NK-92 (cell line): ENCODE results near the gene PI4KA.

ENCODE experiments used
- DNase-seq: peaks from one replicate; lab custom pipeline; 2025; ENCODE audit not compliant: unreplicated experiment; lab: John Stamatoyannopoulos, UW

PI4KA gene

DNA sequence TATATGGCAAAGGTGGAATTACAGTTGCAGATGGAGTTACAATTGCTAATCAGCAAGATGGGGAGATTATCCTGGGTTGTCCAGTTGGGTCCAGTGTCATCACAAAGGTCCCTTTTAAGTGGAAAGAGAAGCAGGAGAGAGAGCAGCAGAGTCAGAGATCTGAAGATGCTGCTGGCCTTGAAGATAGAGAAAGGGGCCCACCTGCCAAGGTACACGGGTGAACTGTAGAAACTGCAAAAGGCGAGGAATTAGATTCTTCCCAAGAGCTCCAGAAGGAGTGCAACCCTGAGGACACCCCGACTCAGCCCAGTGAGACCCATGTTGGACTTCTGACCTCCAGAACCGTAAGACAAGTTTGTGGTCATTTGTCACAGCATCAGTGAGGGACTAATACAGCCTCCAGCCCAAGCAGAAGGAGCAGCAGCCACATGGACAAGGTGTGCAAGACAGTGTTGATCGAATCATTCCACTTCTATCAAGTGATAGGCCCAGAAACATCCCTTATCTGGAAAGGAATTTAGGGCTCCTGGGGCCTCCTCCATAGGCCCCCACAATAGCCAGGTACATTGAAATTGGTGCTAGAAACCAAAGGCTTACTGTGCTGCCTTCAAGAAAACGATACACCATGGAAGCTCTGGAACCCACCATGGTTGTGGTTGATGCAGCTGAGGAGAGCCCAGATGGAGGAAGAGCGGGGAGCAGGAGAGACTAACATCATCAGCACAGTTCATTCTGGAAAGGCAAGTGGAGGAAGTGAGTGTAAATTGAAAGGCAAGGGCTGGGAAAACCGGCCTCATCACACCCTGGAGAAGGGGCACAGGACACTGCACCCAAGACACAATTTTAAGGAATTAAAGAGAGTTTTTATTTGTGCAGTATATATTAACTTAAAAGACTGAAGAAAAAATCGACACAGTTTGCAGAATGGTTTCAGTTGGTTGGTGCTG, 23.5 kb upstream of the PI4KA start:
- DNase-seq, result no peak

DNA sequence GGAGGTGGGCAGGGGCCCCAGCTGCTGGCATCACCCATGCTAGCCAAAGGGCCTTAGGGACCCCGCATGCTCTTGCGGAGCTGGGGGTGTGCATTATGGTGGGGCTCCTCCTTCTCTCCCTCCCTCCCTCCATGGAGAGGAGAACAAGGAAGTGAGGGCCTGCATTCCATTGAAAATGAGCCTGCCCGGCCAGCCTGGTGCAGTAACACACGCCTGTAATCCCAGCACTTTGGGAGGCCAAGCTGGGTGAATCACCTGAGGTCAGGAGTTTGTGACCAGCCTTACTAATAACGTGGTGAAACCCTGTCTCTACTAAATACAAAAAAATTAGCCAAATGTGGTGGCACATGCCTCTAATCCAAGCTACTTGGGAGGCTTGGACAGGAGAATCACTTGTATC, 22.6 kb upstream of the PI4KA start:
- no peak for DNase-seq

DNA sequence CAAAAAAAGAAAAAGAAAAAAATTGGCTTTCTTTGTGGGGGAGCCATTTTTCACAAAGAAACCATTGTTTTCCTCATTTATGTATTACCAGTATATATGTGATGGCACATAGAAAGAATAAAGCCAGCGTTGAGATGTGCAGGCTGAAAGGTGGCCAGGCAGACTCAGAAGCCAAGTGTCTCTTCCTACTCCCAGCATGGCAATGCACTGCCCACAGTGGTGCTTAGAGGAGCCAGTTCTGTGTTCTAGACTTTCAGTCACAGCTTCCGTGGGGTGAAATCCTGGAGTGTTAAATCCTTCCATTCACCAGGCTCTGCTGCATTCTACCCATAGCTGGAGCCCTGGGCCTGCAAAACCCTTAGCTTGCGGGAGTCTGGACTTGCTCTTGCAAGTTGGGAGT, 19.1 kb upstream of the PI4KA start:
- no peak for DNase-seq

DNA sequence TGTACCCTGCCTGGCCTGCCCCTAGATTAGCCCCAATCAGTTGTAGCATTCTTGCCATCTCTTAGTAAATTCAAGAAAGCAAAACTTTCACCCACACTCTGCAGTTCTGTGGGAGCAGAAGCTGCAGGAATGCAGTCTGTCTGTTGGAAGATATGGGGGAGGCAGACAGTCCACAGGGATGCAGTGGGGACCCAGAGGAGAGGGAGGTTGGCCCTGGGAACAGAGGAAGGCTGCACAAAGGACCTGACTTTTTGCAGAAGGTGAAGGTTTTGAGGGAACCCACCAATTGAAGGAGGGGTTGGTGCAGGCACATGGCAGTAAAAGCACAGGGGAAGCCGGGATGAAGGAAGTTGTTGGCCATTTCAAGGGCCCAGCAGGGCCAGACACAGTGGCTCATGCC, 16.7 kb upstream of the PI4KA start:
- DNase-seq, result no peak

DNA sequence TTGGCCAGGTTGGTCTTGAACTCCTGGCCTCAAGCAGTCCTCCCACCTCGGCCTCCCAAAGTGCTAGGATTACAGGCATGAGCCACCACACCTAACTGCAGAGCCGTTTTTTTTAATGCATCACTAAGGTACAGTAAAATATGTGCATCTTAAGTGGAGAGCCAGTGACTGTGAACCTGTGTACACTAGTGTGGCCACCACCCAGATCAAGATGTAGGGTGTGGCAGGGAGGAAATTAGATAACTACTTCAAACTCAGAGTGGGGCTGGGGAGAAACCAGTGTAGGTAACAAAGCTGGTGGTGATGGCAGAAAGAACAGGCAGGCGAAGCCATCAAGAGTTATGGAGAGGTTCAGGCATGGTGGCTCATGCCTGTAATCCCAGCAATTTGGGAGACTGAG, 14.6 kb upstream of the PI4KA start:
- DNase-seq, result no peak

DNA sequence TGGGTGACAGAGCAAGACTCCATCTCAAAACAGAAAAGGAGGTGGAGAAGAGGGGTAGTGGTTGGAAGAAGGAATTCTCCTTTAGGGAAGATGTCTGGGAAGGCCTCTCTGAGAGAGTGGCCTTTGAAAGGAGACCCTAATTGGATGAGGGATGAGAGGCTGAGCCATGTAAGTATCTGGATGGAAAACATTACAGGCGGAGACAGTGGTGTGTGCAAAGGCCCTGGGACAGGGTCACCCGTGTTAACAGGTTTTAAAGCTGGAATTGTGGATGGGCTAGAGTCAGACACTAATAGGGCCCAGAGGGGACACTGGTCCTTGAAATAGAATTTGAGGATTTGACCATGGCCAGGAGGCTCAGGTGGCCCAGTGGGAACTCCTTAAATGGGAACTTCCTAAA, 10.6 kb upstream of the PI4KA start:
- DNase-seq, result no peak

DNA sequence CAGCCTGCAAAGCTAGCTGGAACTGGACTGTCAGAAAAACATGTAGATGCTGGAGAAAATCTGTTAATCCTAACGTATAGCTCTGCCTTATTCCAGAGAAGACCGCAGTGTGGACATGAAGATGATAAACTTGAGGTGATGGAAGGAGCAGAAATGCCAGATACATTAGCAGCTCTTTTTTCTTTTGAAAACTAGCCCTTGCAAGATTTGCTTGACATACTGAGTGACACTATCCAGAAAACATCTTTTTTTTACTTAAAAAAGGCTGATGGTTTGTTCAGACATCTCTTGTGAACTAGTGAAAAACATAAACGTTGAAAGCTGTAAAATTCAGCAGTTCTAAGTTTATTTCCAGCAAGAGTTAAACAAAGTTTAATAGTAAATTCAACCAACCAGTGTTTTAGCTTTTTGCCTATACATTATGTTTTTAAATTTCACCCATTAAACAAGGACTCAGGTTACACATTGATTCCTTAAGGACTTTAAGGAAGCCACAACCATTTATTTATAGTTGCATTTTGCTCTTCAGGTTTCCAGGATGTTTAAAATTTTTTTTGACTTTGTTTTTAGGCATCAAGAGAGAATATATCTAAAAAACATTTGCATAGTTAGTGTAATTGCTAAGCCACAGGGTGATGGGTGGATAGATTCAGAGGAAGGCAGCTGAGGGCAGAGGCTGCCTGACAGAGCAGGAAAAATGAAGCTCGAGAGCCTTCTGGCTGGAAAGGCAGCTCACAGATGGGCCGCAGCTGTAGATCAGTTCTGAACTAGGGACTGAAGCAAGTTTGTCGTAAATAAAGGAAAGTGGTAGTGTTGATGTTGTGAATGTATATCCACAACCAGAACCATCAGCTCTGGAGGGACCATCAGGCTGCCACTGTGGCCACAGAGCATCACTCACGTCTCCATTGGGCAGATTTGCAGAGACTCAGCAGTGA, 9.7 kb upstream of the PI4KA start:
- DNase-seq, result no peak

DNA sequence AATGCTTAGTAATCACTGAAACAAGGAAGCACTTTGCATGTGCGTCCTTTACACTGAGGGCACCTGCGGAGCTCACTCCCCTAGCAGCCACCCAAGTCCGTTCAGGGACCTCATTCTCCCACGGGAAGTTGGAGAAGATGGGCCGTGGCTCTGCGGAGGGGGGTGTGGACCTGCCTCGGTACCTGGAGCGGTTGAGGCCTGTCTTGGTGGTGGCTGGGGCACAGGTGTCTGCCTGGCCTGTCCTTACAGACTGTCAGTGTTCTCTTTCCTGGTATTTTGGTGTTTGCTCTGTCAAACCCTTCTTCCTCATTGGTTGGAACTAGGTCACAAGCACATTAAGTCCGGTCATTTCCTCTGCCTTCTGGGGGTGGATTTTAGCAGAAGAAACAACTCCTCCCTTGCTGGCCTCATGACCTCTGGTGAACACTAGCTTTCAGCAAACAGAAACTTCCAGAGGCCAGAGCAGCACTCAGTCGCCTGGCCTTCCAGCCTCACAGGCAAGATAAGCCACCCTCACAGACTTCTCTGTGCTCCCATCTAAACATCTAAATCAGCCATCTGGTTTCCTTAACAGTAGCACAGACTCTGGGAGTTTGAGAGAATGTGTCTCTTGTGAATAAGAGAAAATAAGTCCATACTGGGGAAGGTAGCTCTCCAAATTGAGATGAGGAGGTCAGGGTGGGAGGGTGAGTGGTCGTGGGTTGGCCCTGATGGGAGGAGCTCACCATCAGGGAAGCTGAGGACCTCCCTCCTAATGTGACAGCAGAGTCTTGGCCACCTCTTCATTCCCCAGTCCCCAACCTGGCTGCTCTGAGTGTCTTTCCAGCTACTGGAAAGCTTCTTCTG, 8.8 kb upstream of the PI4KA start:
- DNase-seq, result no peak

DNA sequence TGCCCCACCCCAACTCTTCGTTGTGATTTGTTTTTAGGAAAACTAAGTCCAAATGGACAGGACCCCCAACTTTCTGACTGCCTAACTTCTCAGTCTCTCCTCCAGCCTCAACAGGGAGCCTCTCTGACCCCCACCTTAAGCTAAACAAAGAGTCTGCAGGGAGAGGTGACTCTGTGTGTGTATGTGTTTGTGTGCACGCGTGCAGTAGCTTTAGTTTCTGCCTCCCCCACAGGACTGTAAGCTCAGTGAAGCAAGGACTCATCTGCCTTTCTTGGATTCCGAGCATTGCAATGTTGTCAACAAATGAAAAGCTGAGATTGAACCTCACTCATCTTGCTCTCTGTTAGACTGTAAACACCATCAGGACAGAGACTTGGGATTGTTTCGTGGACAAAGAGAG, 8.1 kb upstream of the PI4KA start:
- DNase-seq, result no peak

DNA sequence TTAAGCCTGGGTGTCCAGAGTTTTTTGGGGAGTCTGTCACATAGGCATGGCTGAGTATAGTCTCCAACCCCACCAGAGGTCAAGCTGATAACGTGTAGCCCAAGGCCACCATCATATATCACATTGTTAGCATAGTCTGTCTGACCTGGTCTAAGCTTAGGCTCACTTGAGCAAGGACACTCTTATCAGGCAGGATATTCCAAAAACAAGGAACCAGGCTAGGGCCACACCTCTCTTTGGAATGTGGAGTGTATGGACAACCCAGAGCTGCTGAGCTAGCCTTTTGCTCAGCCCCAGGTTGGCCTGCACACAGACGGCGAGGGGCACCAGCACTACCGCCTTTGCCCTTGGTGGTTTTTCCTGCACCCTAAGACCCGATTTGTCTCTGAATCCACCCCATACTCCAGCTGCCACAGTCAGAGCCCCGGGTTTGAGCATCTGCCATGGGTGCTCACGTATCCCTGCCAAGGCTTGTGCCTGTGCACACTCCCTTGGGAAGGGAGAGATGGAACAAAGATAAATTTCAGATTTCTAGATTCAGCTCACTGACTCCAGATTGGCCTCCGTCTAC, 7.3 kb upstream of the PI4KA start:
- no peak for DNase-seq

DNA sequence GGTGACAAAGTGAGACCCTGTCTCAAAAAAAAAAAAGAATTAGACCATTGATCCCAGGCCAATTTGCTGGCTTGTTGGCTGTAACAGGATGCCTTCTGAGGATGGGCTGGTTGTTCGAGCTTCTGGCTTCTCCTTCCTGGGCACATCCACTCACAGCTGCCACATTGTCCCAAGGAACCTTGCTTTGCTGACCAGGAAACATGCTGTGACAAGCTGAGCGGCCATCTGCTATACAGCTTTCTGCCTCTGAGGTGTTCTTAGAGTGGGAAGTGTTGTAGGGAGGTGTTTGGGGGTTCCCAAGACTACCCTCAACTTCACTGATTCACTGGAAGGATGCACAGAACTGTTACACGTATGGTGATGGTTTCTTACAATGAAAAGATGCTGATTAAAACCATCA, 6.7 kb upstream of the PI4KA start:
- DNase-seq, result no peak

DNA sequence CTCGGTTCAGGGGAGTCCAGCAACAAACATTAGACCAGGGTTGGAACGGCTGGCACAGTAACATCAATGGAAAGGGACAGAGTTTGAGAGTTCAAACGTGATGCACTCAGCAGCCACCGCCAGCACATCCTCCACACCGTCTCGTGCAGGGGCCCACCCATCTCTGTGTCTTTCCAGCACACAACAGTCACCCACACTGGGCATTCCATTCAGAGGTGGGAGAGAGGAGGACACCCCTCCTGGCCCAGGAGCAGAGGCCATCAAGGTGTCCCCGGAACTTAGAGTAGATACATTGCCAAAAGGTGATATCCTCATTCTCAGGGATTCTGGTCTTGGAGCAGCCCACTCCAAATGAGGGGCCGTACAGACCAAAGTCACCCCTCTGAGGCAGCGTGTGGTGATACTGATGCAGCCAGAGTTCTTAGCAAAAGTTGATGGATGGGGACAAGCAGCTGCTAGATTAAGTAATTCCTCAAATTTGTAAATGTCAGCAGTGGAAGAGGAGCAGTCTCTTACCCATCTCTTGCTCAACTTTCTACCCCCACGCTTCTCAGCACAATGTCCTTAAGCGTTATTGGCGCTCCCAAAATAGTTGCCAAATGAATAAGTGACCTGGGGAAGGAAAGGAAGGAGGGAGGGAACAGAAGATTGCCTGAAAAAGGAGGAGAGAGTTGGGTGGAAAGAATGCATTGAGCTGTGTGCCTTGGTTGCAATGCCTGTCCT, 5.7 kb upstream of the PI4KA start:
- DNase-seq, result no peak

DNA sequence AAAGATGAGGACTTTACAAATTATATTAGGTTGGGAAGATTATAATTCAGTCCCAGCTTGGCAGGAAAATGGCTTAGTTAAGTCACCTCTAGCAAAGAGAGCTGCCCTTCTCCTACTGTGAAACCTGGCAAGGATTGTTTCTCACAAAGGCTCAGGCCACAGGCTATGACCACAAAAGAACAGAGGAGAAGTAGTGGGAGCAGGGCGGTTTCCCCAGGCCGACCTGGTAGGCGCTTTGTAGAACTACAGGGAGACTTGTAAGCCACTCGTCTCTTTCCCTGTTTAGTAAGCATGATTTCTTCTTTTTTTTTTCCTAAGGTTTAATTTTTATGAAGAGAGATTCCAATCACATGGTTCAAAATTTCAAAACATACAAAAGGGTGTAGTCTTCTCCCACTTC, 4.8 kb upstream of the PI4KA start:
- no peak for DNase-seq

DNA sequence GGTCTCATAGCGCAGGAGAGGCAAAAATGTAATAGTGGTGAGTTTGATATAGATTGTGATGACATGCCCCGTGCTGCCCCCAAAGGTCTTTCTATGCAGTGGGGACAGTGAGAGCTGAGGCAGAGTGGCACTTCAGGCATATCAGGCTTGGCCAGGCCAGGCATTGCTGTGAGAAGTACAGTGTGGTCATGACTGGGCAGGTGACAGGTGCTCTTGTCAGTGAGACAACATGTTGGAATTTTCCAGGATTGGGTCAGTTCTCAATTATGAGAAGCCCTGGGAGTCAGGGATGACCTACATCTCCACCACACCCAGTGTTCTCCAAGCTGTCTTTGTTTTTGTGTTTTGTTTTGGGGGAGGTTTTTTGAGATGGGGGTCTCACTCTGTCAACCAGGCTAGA, 3.9 kb upstream of the PI4KA start:
- DNase-seq, result no peak

DNA sequence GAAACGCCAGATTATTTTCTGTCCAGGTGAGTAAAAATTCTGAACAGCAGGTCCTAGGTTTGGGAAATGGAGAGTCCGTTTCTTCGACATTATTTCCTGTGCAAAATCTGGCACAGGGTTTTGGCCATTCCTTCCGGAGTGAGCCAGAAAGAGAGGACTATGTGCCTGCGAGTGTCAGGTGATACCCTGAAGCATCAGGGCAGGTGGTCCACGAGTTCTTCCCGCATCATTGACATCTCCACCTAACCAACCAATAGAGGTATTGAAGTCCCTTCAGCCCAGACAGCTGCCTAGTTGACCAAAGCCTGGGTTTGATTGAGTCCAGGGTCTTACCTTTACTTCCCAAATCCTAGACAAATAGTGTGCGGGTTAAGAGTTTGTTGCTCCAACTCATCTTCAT, 1.0 kb upstream of the PI4KA start:
- no peak for DNase-seq

DNA sequence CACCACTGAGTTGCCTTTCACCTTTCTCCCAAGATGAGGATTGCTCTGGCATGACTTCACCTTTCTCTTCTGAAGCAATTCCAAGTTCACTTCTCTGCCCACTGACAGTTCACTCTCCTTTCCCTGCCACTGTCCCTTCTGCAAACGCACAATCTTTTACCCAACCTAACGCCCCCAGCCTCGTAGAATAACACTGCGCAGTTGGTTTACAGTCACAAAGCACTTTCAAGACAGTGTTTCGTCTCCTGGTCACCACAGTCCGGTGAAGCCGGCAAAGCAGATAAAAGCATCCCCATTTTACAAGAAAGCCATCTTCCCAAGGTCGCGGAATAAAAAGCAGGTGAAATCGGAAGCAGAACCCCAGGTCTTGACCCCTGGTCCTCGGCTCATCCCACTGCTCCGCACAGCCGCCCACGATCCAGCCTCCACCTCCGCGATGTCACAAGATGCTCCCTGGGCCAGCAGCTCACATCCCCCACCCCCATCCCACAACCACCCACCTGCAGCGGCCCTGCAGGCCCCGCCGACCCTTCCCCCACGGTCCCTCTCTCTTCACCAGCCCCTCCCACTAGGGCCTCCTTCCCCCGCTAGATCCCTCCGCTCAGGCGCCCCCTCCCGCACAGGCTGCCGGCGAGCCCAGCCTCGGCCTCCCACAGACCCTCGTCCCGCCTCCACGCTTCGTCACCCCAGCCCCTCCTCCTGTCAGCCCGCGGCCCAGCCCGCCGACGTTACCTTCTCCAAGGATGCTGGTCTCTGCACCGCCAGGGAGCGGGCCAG, 585 bp downstream of the PI4KA start:
- DNase-seq, result no peak

DNA sequence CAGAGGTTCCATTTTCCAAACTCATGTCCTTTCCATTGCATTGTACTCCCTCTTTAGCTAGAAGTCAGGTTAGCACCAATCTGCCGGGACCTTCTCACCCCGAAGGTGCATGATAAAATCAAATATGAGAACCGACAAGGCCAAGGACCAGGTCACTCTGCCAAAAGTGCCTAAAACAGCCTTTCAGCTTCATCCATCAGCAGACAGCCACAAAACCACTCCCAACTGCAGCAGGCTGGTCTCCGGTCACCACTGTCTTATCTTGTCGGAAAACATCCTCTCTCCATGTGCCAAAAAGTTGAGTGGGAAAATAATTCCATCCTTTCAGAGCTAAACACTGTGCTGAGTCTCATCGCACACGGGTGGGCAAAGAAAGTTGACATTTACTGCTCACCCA, 1.4 kb downstream of the PI4KA start:
- DNase-seq, result no peak

DNA sequence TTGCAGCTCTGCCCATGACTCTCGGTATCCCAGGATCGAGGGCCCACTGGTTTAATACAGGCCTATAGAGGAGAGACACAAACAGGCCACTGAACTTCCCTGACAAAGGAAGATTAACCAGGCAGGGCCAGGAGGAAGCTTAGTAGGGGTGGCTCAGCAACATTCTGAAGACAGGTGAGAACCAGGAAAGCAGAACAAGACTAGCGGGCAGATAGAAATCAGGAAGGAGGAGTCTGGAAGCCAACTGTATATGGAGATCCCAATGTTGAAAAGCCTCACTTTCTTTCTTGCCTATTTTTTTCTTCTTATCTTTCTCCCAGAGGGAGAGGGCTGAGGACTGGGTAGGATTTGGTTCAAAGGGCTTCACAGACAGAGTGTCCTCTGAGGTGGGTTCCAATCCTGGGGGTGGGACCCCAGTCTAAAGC, 5.4 kb downstream of the PI4KA start:
- no peak for DNase-seq

DNA sequence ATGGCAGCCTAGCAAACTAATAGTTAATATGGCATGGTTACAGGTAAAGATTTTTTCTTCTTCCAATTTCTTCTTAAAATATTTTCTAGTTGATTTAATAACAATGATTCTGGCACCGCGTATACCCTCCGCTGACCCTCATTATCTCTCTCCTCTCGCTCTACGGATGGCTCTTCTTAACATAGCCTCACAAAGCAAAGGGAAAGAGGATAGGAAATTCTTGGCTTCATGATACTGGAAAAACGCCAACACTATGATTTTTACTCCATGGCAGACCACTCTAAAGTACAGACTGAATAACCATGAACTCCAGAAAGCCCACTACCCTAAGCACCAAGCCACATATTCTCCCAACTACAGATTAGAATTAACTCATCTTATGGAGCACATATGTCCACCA, 6.1 kb downstream of the PI4KA start:
- DNase-seq, result no peak
